ENCODE data around the gene FHOD3.

Gene FHOD3

DNA sequence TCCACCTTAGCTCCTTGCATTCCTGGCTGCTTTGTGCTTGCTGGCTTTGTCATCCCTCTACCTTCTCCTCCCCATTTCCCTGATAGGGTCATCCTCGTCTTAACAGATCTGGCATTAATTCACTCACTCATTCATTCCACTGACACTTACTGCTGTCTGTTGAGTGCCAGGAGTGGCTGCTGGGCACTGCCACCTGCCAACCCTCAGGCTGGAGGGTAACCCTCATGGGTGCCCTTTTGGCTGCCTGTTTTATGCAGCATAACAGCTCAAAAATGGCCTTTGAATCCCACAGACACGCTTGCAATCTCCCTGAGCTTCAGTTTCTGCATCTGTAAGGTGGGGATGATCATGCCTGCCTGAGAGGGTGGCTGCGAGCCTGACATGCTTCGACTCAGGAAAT, 25.2 kb downstream of the FHOD3 start:
- DNase-seq (ENCODE audit: low read depth, low spot score) = no peak

GRCh38 chr18:36323421-36323820, 25.9 kb downstream of the FHOD3 start:
- DNase-seq (ENCODE audit: low read depth, low spot score) = no peak

DNA sequence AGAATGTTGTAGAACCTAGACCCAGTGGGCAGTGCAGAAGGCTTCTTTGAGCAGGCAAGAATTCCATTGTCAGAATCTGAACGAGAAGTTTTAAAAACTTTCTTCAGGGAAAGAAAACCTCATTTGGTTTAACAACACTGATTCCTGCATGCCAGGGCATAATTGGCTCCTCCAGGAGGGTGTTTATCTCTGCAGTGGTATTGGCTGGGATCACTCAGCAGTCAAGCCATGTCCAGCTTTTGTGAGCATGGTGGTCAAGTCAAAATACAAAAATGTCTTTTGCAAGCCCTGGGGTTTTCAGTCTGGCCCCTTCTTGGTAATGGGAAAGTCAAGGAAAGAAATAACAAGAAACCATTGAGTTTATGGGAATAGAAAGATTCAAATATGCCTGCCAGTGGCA, 28.3 kb downstream of the FHOD3 start:
- DNase-seq (ENCODE audit: low read depth, low spot score) = no peak

DNA sequence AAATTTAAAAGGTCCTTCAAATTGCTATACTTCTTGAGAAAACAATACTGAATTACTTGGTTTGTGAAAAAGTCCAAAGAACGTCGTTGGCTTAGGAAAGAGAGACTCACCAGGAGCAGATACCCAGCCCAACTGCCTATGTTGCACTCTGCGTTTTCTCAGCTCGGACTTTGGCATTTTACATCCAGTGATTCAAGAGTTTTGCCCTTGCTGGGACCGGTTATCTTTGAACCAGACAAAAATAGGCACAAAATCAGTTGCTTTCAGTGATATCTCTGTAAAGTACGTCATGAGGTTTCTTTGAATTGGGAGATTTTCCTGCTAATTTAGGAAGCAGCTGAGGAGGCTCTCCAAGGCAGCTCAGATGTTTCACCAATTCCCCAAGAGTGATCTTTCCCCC, 29.3 kb downstream of the FHOD3 start:
- no peak for DNase-seq (ENCODE audit: low read depth, low spot score)

GRCh38 chr18:36327352-36328316, 30.1 kb downstream of the FHOD3 start:
- no peak for DNase-seq (ENCODE audit: low read depth, low spot score)

DNA sequence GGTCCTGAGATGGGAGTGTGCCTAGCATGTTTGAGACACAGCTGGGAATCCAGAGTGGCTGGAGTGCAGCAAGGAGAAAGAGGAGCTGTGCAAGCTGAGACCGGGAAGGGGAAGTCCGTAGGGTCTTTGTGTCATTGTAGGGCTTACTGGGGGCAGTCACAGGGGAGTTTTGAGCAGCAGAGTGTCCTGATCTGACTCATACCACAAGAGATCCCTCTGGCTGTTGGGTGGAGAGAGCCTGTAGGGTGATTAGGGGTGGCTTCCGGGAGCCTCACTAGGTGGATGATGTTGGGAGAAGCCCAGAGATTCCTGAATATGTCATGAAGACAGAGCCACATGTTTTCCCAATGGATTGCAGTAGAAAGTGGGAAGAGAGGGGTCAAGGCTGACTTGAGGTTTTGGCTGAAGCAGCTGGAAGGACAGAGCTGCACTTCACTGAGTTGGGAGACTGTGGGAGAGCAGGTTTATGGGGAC, 30.9 kb downstream of the FHOD3 start:
- DNase-seq (ENCODE audit: low read depth, low spot score) = no peak

GRCh38 chr18:36328916-36329315, 31.4 kb downstream of the FHOD3 start:
- DNase-seq (ENCODE audit: low read depth, low spot score) = no peak

- no peak for DNase-seq (ENCODE audit: low read depth, low spot score)
Measured at GRCh38 chr18:36329684-36330434, 32.3 kb downstream of the FHOD3 start.

GRCh38 chr18:36330435-36331052, 33.0 kb downstream of the FHOD3 start:
- DNase-seq (ENCODE audit: low read depth, low spot score) = no peak

DNA sequence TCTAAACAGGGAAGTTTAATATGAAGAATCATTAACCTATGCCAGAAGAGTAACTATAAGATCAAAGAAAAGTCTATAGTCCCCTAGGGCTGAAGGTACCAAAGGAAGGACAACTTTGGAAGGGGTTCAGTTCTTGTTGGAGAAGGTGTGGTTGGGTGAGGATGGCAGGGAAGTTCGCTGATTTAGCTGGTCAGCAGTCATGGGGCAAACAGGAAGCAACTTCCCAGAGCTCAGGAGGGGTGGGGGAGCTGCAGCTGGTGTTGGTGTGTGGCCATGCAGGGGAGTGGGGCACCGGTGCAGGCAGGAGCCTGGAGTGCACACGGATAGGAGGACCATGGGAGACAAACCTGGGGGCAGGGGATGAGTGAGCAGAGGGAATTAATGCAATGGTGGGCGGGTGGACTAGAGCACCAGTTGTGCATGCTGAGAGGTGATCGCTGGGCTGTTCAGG, 34.0 kb downstream of the FHOD3 start:
- DNase-seq (ENCODE audit: low read depth, low spot score) = no peak

DNA sequence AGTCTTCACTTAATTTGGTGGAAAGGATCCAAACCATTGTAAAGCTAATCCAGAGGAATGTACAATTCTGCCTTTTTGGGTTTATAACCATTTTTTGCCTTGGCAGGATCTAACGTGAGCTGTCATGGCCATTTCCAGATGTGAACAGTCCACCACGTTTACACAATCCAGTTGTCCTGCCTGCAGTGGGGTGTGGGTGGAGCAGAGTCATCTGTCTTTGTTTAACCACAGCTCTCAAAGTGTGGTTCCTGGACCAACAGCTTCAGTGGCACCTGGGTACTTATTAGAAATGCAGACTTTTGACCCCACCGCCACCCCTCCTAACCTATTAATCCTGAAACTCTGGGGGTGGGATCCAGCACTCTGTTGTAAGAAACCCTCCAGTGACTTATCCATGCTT, 35.9 kb downstream of the FHOD3 start:
- no peak for DNase-seq (ENCODE audit: low read depth, low spot score)

DNA sequence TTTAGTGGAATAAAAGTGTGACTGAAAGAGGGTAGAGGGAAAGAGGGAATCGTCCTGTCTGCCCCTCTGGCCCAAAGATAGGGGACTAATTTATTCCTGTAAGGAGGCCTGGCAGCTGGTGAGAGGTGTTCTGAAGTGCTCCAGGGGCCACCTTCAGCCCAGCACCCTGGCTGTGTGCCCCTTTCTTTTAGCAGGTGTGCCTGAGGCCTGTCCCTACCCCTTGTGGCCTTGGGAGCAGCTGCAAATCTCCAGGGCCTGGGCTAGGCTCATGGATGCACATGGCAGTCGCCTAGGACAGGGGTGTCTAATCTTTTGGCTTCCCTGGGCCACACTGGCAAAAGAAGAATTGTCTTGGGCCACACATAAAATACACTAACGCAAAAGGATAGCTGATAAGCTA, 37.3 kb downstream of the FHOD3 start:
- DNase-seq (ENCODE audit: low read depth, low spot score) = no peak

GRCh38 chr18:36335476-36336279, 38.2 kb downstream of the FHOD3 start:
- DNase-seq (ENCODE audit: low read depth, low spot score) = no peak

GRCh38 chr18:36337679-36338402, 40.3 kb downstream of the FHOD3 start:
- no peak for DNase-seq (ENCODE audit: low read depth, low spot score)

- no peak for DNase-seq (ENCODE audit: low read depth, low spot score)
Measured at GRCh38 chr18:36338403-36338933, 41.0 kb downstream of the FHOD3 start.

DNA sequence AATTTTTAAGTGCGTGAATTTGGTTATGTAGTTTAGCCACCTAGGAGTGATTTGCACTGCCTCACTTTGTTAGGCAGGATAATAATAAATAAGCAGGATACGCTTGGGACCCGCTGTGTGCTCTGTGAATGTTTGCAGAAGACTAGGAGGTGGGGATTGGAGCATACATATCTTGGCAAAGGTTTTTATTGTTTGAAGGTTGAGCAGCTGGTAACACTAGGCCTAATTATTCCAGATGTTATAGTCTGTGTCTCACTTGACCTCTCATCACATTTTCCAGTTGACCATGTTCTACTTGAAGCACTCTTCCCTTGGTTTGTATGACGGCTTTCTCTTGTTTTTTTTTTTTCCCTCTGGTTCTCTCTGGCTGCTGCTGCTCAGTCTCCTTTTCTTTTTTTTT, 42.7 kb downstream of the FHOD3 start:
- no peak for DNase-seq (ENCODE audit: low read depth, low spot score)

DNA sequence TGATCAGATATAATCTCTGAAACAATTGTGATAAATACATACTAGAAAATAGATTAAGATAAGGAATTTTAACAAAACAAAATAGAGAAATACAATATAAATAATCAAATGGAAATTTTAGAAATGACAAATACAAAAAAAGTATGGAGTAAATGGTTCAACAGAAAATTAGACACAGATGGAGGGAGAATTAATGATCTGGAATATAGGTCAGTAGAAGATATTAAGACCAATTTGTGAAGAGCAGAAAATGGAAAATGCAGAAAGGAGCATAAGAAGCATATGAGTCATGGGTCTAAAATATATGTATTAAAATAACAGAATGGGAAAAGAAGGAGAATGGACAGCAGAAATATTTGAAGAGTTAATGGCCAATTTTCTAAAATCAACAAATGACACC, 44.4 kb downstream of the FHOD3 start:
- DNase-seq (ENCODE audit: low read depth, low spot score) = no peak

GRCh38 chr18:36348331-36348730, 50.8 kb downstream of the FHOD3 start:
- DNase-seq (ENCODE audit: low read depth, low spot score) = no peak

DNA sequence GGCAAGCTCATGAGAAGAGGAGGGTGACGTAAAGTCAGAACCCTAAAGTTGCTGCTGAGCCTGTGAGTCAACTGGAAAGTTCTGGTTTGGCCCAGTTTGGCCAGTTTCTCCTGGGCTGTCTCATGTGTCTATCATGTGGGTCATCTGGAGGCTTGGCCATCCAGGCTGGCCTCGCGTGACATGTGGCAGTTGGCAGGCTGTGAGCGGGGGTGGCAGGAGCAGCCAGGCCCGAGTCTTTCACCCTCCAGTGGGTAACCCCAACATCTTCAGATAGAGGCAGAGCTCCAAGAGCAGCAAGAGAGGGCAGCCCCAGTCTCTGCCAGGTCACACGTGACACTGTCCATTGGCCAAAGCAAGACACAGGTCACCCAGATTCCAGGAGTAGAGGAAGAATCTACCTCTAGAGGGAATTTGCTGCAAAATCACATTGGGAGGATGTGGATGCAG, 51.5 kb downstream of the FHOD3 start:
- DNase-seq (ENCODE audit: low read depth, low spot score) = no peak

GRCh38 chr18:36349552-36349951, 52.0 kb downstream of the FHOD3 start:
- no peak for DNase-seq (ENCODE audit: low read depth, low spot score)
